Measurements from ENCODE around the gene RAB24.
"Not testable (repeated sequence)": the region's sequence is repeated elsewhere in the genome, so short reads cannot be mapped to it uniquely, and the experiment has no call there.

The RAB24 gene

GRCh38 chr5:177311392-177311722 lies 7.8 kb upstream of the RAB24 start:
- H3K4me1 ChIP-seq (ENCODE audit: control insufficient read depth in 5 of 5, insufficient read depth in 5 of 5, low read length in 5 of 5) = peaks cover 2 to 51% (median 40%) of the 10 kb centered on the region in 5 donors
- no peak overlapping the region for H3K27ac ChIP-seq (ENCODE audit: low read depth, low read length)
- peaks cover 0 to 13% (median 12%) of the 10 kb centered on the region in 5 donors for H3K36me3 ChIP-seq (ENCODE audit: control insufficient read depth in 5 of 5, insufficient read depth in 5 of 5, low read length in 5 of 5)
- H3K4me3 ChIP-seq (ENCODE audit: low read depth in 1 of 5, low read length in 5 of 5) = peak overlapping the region in 4 of 5 donors; percentile 27 to 73 (median 63)
- H3K9me3 ChIP-seq (ENCODE audit: control insufficient read depth in 5 of 5, low read length in 5 of 5) = no peaks in the 10 kb centered on the region
- no peaks in the 10 kb centered on the region for H3K27me3 ChIP-seq (ENCODE audit: control insufficient read depth in 5 of 5, insufficient read depth in 4 of 5, low read length in 5 of 5)
- H3K9ac ChIP-seq (ENCODE audit: low read length in 5 of 5) = no peak overlapping the region

GRCh38 chr5:177310757-177311391 lies 7.4 kb upstream of the RAB24 start:
- Histone ChIP-seq H3K9ac (ENCODE audit: low read length in 5 of 5) (no peak overlapping the region), H3K36me3 (ENCODE audit: control insufficient read depth in 5 of 5, insufficient read depth in 5 of 5, low read length in 5 of 5) (peaks cover 0 to 18% (median 17%) of the 10 kb centered on the region in 5 donors), H3K27ac (ENCODE audit: low read depth, low read length) (no peak overlapping the region), H3K27me3 (ENCODE audit: control insufficient read depth in 5 of 5, insufficient read depth in 4 of 5, low read length in 5 of 5) (no peaks in the 10 kb centered on the region), H3K4me1 (ENCODE audit: control insufficient read depth in 5 of 5, insufficient read depth in 5 of 5, low read length in 5 of 5) (peaks cover 2 to 56% (median 40%) of the 10 kb centered on the region in 5 donors), H3K9me3 (ENCODE audit: control insufficient read depth in 5 of 5, low read length in 5 of 5) (no peaks in the 10 kb centered on the region), H3K4me3 (ENCODE audit: low read depth in 1 of 5, low read length in 5 of 5) (peak overlapping the region in 2 of 5 donors; percentile 59 to 73)

GRCh38 chr5:177310332-177310731 lies 6.8 kb upstream of the RAB24 start:
- Histone ChIP-seq H3K4me3 (ENCODE audit: low read depth in 1 of 5, low read length in 5 of 5) (no peak overlapping the region), H3K9me3 (ENCODE audit: control insufficient read depth in 5 of 5, low read length in 5 of 5) (no peaks in the 10 kb centered on the region), H3K27me3 (ENCODE audit: control insufficient read depth in 5 of 5, insufficient read depth in 4 of 5, low read length in 5 of 5) (no peaks in the 10 kb centered on the region), H3K27ac (ENCODE audit: low read depth, low read length) (no peak overlapping the region), H3K36me3 (ENCODE audit: control insufficient read depth in 5 of 5, insufficient read depth in 5 of 5, low read length in 5 of 5) (peaks cover 0 to 23% (median 21%) of the 10 kb centered on the region in 5 donors), H3K9ac (ENCODE audit: low read length in 5 of 5) (no peak overlapping the region), H3K4me1 (ENCODE audit: control insufficient read depth in 5 of 5, insufficient read depth in 5 of 5, low read length in 5 of 5) (peaks cover 2 to 62% (median 43%) of the 10 kb centered on the region in 5 donors)

GRCh38 chr5:177309351-177310191 lies 6.1 kb upstream of the RAB24 start:
- Histone ChIP-seq H3K27ac (ENCODE audit: low read depth, low read length) (no peak overlapping the region), H3K36me3 (ENCODE audit: control insufficient read depth in 5 of 5, insufficient read depth in 5 of 5, low read length in 5 of 5) (peaks cover 0 to 23% (median 21%) of the 10 kb centered on the region in 5 donors), H3K27me3 (ENCODE audit: control insufficient read depth in 5 of 5, insufficient read depth in 4 of 5, low read length in 5 of 5) (no peaks in the 10 kb centered on the region), H3K4me1 (ENCODE audit: control insufficient read depth in 5 of 5, insufficient read depth in 5 of 5, low read length in 5 of 5) (peaks cover 2 to 69% (median 48%) of the 10 kb centered on the region in 5 donors), H3K9me3 (ENCODE audit: control insufficient read depth in 5 of 5, low read length in 5 of 5) (no peaks in the 10 kb centered on the region), H3K4me3 (ENCODE audit: low read depth in 1 of 5, low read length in 5 of 5) (no peak overlapping the region), H3K9ac (ENCODE audit: low read length in 5 of 5) (no peak overlapping the region)

- no peak overlapping the region for H3K9ac ChIP-seq (ENCODE audit: low read length in 5 of 5)
- no peak overlapping the region for H3K27ac ChIP-seq (ENCODE audit: low read depth, low read length)
- peaks cover 4 to 77% (median 56%) of the 10 kb centered on the region in 5 donors for H3K4me1 ChIP-seq (ENCODE audit: control insufficient read depth in 5 of 5, insufficient read depth in 5 of 5, low read length in 5 of 5)
- peaks cover 0 to 23% (median 21%) of the 10 kb centered on the region in 5 donors for H3K36me3 ChIP-seq (ENCODE audit: control insufficient read depth in 5 of 5, insufficient read depth in 5 of 5, low read length in 5 of 5)
- no peaks in the 10 kb centered on the region for H3K9me3 ChIP-seq (ENCODE audit: control insufficient read depth in 5 of 5, low read length in 5 of 5)
- H3K4me3 ChIP-seq (ENCODE audit: low read depth in 1 of 5, low read length in 5 of 5) = no peak overlapping the region
- no peaks in the 10 kb centered on the region for H3K27me3 ChIP-seq (ENCODE audit: control insufficient read depth in 5 of 5, insufficient read depth in 4 of 5, low read length in 5 of 5)
Observed at GRCh38 chr5:177308740-177309139, 5.2 kb upstream of the RAB24 start.

- Histone ChIP-seq H3K9ac (ENCODE audit: low read length in 5 of 5) (peak overlapping the region in 1 of 5 donors; percentile 28), H3K9me3 (ENCODE audit: control insufficient read depth in 5 of 5, low read length in 5 of 5) (no peaks in the 10 kb centered on the region), H3K36me3 (ENCODE audit: control insufficient read depth in 5 of 5, insufficient read depth in 5 of 5, low read length in 5 of 5) (peaks cover 0 to 23% (median 21%) of the 10 kb centered on the region in 5 donors), H3K4me3 (ENCODE audit: low read depth in 1 of 5, low read length in 5 of 5) (no peak overlapping the region), H3K27ac (ENCODE audit: low read depth, low read length) (no peak overlapping the region), H3K27me3 (ENCODE audit: control insufficient read depth in 5 of 5, insufficient read depth in 4 of 5, low read length in 5 of 5) (no peaks in the 10 kb centered on the region), H3K4me1 (ENCODE audit: control insufficient read depth in 5 of 5, insufficient read depth in 5 of 5, low read length in 5 of 5) (peaks cover 4 to 82% (median 60%) of the 10 kb centered on the region in 5 donors)
Observed at GRCh38 chr5:177307544-177308363, 4.2 kb upstream of the RAB24 start.

GRCh38 chr5:177306674-177307543 lies 3.4 kb upstream of the RAB24 start:
- H3K27me3 ChIP-seq (ENCODE audit: control insufficient read depth in 5 of 5, insufficient read depth in 4 of 5, low read length in 5 of 5) = no peaks in the 10 kb centered on the region
- peak overlapping the region in 1 of 5 donors; percentile 28 for H3K9ac ChIP-seq (ENCODE audit: low read length in 5 of 5)
- H3K4me3 ChIP-seq (ENCODE audit: low read depth in 1 of 5, low read length in 5 of 5) = no peak overlapping the region
- H3K27ac ChIP-seq (ENCODE audit: low read depth, low read length) = no peak overlapping the region
- H3K36me3 ChIP-seq (ENCODE audit: control insufficient read depth in 5 of 5, insufficient read depth in 5 of 5, low read length in 5 of 5) = peaks cover 0 to 23% (median 21%) of the 10 kb centered on the region in 5 donors
- peaks cover 8 to 82% (median 61%) of the 10 kb centered on the region in 5 donors for H3K4me1 ChIP-seq (ENCODE audit: control insufficient read depth in 5 of 5, insufficient read depth in 5 of 5, low read length in 5 of 5)
- H3K9me3 ChIP-seq (ENCODE audit: control insufficient read depth in 5 of 5, low read length in 5 of 5) = no peaks in the 10 kb centered on the region

- H3K4me3 ChIP-seq (ENCODE audit: low read depth in 1 of 5, low read length in 5 of 5); H3K9me3 ChIP-seq (ENCODE audit: control insufficient read depth in 5 of 5, low read length in 5 of 5); H3K27ac ChIP-seq (ENCODE audit: low read depth, low read length); H3K27me3 ChIP-seq (ENCODE audit: control insufficient read depth in 5 of 5, insufficient read depth in 4 of 5, low read length in 5 of 5); H3K9ac ChIP-seq (ENCODE audit: low read length in 5 of 5): not testable (repeated sequence)
- Histone ChIP-seq H3K4me1 (ENCODE audit: control insufficient read depth in 5 of 5, insufficient read depth in 5 of 5, low read length in 5 of 5) (peaks cover 8 to 82% (median 61%) of the 10 kb centered on the region in 5 donors), H3K36me3 (ENCODE audit: control insufficient read depth in 5 of 5, insufficient read depth in 5 of 5, low read length in 5 of 5) (peaks cover 0 to 30% (median 24%) of the 10 kb centered on the region in 5 donors)
Observed at GRCh38 chr5:177306103-177306640, 2.7 kb upstream of the RAB24 start.
